HG02973 (cell line): ENCODE measurements around the gene TMEM220.

ENCODE experiments used
- ATAC-seq: cut with Tn5 transposase; IDR thresholded peaks from one replicate; pipeline ENCODE4 v1.9.1; 2021; ENCODE audit warnings: moderate library complexity; ENCODE audit not compliant: unreplicated experiment

The TMEM220 gene

DNA sequence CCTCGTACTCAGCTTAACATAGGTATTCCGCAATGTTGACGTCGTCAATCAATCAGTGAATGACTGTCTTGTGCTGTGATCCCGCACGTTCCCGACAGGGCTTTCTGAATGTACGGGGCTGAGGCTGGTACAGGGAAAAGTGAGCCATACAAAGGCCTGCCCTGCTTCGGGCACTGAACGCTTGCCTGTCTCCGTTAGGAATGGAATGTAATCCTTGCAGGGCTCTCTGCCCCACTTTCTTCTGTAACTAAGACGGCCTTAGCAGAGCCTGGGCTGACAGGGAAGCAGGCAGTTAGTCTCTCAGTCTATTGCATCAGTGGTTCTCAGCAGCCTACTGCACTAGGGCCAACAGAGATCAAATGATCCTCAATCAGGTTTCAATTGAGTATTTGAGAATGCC lies 56.5 kb downstream of the TMEM220 start:
- ATAC-seq = no peak

DNA sequence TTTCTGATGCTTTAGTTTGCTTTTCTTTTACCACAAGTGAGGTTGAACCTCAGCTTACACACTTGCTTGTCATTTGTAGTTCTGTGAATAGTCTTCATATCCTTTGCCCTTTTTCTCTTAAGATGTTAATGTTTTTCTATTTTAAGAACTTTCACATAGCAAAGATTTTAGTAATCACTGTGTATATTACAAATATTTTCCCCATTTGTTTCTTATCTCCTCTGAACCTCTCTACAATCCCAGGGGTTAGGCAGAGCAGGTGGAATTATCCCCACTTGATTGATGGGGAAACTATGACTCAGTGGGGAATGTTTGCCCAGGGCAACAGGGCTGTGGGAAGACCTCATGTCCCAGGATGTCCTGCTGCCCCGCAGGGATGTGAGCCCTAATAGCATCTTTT lies 61.0 kb downstream of the TMEM220 start:
- ATAC-seq = no peak

DNA sequence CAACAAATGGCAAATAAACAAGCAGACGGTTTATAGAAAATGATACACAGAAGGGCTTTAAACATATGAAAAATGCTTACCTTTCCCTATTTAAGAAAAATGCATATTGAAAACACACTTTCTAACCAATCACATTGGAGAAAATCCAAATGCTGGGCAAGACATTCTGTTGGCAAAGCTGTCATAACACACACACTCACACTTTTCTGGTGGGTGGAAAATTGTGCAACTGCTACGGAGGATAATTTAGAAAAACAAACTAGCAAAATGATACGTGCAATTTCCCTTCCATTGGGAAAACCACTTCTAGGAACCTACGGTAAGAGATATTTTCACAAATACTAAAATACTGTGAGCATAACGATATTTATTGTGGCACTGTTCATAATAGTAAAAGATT lies 62.9 kb downstream of the TMEM220 start:
- ATAC-seq = no peak

DNA sequence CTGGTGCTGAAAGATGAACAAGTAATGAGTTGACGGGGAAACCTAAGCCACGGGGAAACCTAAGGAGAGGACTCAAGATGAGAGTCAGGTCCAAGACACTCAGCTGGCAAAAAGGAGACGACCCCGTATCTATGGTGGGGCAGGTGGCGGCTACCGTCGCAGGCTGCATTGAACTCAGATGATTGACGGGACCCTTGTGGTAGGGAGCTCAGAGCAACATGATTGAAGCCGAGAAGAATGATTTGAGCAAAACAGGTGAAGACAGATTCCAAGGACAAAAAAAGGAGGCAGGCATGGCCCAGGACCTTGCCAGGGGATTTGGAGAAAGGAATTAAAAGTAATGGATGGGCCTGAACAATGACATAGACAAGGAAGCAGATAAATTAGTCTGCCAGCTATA lies 65.3 kb downstream of the TMEM220 start:
- ATAC-seq = no peak
